Kidney tubule cell (primary cell): Measurements from ENCODE around the gene SFMBT1.
A peak's percentile ranks its signal among the peaks of the same experiment; 100 is the strongest.

ENCODE experiments used
- DNase-seq: peaks from one replicate; pipeline ENCODE4 v3.0.0-alpha.2; 2018; ENCODE audit warnings: low spot score

The SFMBT1 gene

DNA sequence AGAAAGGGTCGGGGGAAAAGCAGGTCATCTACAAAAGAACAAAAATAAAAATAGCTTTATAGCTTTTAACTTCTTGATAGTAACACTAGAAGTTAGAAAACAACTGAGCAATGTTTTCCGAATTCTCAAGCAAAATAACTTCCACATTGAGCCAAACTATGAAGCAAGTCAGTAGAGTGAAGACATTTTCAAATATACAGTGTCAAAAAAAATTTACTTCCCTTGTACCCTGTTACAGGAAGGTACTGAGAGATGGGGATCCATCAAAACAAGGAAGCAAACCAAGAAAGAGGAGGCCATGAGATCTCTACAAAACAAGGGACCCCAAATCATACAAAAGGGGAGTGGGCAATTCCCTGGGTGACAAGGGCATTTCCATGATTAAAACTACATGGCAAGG lies 121.9 kb downstream of the SFMBT1 start:
- no peak for DNase-seq

DNA sequence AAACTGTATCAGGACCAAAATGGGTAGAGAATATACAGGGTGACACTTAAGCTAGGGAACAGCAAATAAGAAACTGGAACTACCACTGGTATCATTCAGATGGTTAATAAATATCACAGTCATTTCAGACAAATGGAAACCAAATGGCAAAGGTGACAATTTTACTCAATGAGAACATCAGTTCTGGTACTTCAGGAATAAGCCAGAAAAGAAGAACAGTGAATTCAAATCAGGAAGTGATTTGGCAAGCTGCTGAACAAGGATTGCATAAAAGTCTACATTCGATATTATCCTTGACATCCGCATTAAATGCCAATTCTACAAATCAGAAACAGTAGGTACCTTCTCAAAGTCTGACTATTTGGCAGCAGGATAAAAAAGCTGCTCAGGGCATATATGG lies 125.0 kb downstream of the SFMBT1 start:
- DNase-seq = no peak

DNA sequence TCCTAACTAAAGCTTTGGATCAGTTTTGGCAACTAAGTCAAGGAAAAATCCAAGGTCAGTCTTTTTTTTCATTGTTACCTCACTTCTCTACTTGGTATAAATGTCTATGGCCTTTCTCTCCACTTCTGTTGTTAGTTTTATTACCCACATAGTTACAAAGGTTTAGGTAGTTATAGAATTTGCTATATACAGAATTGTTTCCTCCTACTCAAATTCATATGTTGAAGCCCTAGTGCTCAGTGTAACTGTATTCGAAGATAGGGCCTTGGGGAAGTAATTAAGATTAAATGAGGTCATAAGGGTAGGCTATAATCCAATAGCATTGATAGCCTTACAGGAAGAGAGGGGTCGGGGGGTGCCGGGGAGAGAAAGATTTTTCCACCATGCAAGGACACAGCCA lies 128.8 kb downstream of the SFMBT1 start:
- DNase-seq = no peak

DNA sequence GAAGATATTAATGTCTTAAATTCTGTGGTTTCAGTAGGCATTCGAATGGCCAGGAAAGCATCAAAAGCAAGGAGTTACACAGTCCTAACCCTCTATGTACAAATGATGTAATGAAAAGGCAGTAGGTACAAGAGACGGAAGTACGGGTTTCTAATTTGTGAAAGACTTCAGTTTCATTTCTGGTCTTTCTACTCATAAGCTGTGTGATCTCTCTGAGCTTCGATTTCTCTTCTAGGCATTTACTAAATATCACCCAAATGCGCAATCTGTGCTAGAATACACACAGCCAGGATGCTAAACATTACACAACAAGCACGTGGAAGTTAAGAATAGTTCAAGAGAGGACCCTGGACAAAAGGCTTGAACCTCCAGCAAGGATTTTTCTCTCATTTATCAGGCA lies 130.6 kb downstream of the SFMBT1 start:
- no peak for DNase-seq

DNA sequence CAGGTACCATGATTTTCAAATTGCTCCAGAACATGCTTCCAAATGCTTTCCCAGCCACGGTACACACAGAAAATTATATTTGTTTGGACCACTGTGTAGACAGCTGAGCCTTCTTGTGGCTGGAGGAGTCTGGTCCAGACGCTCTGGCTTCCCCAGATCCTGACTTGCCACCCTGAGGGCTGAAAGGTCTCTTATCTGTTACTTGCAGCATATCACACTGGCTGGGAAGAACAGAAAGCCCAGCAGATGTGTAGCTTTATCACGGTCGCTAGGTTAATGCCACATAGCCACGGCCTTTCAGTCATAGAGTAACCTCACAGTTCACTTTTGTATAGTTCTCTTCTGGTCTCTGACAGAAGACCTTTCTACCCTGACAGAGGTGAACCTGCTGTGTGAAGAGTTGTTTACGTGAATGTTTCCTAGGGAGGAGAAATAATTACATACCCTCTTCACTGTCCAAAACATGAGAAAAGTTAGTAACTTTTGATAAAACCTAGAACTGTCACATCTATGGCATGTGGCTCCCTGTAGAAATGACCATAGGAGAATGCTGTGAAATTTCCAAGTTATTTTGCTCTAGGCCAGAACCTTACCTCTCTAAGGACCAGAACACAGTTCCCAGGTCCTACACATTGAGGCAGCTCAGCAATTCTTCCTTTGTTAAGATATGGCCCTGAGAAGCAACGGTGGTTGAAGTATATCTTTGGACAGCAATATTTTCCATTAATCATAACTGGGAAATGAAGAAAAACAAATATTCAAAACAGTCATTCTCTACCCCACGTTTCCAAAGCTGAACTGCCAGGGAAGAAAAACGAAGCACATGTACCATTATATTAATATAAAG lies 132.8 kb downstream of the SFMBT1 start:
- no peak for DNase-seq

DNA sequence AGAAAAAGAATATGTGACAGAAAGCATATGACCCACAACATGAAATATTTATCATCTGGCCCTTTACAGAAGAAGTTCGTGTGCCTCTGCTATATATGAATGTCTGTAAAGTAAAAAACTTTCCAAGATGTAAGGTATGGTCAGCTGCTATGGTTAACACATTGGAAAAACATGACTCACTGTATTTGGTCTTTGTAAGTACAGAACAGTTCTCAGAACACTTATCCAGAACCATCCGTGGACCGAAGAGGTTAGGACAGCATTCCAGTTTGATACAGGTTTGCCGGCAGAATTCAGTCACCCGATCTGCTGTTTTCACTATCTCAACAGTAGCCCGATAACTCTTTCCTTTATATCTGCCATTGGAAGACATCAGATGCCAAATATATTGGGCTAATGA lies 135.1 kb downstream of the SFMBT1 start:
- no peak for DNase-seq

DNA sequence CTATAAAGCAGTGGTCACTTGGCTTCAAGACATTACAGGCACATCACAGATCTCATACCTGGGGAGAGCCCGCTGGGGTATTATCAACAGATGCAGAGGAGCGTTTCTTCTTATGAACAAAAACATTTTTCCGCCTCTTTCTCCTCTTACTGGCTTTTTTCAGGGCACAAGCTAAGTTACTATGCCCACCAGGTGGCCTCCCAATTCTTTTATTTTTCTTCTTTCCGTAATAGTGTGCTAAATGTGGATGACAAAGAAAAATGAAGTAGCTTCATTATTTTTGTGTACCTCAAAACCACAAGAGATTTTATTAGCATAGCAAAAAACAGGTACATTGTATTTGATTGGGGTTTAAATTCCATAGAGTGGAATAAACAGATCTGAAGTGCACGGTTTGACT lies 138.4 kb downstream of the SFMBT1 start:
- DNase-seq = no peak

DNA sequence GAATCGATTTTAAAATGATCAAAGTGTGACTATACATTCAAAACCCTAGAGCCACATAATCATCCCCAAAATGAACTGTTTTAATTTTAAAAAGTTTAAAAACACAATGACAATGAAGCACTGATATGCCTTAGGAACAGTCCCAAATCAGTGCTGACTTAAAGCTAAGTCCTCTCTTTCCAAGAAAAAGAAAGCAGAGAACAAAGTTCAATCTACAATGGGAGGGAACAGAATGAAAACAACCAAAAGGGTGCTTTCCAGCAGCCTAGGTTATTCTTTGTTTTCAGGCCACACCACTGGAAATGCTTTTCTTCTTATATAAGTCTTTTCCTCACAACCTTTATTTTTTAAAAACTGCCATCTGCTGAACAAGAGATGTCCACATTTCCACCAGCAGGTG lies 141.3 kb downstream of the SFMBT1 start:
- no peak for DNase-seq

DNA sequence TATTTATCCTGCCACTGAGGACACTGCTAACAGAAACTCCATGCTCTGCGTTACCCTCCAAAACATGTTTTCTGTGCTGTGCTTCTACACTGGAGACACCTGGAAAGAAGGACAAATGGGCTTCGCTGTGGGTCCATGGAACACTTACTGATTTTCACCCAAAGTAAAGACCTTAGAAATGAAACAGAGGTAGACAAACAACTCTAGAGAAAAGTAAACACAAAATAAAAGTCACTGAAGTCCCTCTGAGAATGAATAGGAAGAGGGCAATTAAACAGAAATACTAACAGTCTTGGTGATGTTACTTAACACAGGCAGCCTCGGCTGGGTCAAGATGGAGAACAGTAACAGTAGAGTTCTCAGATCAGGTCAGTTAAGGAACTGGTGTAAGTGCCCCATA lies 141.9 kb downstream of the SFMBT1 start:
- DNase-seq = no peak

DNA sequence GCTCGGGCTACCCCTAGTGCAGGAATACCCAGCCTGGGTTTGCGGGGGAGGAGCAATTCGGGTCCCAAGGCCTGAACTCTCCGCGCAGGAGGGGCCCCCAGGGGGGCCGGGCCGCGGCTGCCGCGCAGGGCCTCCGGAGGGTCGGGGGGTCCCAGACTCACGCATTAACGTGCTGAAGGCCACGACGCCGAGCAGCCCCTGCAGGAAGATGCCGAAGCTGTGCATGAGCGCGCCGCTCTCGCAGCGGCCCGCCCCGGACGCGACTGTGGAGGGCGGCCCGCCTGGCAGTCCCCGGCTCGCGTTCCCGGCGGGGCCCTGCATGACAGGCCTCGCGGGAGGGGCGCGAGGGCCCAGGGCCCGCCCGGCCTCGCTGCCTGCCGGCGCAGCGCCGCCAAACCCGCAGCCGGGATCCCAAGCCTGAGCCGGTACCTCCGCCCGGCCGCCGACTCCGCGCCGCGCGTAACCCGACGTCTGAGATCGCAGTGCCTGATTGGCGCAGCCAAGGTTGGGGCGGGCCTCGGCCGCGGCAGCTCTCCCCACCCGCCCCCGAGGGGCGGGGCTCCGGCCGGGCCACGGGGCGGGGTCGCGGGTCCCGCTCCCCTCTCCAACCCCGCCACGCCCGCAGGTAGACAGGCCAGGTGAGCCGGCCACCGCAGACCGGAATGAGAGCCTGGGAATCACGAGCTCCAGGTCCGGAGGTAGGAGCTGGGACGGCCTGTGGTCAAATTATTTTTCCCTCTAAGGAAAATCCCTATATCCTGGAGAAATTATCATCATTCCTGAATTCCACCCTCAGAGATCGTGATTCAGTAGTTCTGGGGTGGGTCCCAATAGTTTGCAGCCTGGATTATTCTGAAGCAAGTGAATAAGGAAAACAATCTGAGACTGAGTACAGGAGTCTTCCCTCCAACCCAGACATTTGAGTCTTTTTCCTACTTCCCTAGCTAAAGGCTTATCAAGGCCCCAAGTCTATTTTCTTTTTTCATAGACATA lies 148.4 kb downstream of the SFMBT1 start, which contains the start of gene STIMATE:
Gene STIMATE (minus strand): TSS at position 419 of the 993 bp plus-strand sequence. CDS start 98 bp downstream, at position 321.
- peak; percentile 85 for DNase-seq

DNA sequence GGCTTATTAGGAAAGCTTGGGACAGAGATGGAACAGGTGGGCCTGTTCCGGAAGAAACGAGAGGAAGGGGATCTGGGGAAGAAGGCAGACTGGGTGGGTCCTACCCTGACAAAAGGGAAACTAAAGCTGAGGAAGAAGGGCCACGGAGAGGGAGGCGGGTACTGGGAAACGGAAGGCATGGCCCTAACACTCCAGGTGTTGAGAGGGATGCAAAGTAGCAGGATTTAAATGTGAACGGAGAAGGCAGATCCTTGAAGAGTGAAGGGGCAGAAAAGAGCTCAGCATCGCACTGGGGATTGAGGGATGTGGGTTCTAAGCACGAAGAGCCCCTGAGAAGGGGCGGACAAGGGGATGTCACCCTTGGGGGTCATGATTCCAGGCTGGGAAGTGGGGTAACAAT lies 149.3 kb downstream of the SFMBT1 start:
- DNase-seq = peak; percentile 11

DNA sequence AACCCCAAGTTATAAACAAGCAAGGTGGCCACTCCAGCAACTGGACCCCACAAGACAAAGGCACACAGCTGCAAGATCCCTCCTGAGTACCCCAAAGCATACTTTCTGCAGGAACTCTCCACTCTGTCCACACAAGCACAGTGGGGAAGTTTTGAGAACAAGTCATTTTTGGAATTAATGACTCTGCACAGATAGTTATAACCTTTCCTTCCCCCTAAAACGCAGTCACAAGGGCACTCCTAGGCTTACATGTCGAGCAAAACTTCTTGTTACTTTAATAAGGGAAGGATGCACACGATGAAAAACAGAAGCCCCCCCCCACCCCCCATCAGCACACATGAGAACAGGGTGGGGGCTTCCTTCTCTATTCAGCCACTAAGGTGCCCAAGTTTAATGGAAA lies 149.7 kb downstream of the SFMBT1 start:
- DNase-seq = no peak

DNA sequence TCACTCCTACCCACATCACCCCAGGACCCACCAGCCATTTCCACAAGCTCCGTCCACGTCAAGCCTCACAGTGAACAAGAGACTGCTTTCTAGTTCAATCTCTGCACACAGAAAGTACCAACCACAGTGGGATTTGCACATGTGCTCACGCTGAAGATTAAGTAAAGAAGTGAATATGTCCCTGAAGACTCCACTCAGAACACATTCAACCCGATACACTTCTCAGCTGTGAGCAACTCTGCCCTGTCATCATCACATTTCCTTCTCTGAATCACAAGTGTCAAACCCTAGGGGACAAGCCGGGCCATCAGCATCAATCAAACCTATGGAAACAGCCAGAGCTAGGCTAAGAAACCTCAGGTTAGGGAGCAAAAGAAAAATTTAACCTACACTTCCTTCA lies 150.5 kb downstream of the SFMBT1 start:
- DNase-seq = no peak

DNA sequence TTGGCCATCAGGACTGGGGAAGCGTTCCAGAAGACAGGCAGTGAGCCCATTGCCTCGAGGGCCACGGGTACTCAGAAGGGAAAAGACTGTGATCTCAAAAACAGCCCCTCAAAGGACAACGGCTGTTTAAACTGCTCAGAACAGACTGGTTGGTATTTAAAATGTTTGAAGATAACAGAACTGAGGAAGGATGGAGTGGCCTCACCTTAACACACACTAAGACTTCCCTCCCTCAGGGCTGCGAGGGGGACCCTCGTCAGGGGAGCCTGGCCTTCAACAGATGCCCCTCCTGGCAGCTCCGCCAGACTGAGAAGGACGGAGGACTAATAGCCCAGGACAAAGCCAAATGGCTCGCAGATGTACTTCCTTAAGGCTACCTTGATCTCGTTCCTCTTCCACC lies 151.1 kb downstream of the SFMBT1 start:
- DNase-seq = no peak

DNA sequence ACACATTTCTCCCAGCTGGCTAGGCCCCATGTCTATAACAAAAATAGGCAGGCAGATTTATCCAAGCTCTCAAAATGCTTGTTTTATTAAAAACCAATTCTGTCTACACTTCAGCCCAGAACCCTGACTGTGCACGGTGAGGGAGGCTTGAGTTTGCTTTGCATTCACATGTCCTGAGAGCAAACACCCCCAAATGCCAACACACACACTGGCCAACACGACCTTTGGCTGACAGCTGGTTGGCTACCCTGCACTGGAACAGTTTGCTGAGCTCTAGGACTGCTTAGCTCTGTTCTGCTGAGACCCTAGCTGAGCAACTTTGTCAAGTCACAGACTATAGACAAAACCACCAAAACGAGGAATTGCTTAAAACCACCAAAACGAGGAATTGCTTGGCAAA lies 152.2 kb downstream of the SFMBT1 start:
- DNase-seq = no peak

DNA sequence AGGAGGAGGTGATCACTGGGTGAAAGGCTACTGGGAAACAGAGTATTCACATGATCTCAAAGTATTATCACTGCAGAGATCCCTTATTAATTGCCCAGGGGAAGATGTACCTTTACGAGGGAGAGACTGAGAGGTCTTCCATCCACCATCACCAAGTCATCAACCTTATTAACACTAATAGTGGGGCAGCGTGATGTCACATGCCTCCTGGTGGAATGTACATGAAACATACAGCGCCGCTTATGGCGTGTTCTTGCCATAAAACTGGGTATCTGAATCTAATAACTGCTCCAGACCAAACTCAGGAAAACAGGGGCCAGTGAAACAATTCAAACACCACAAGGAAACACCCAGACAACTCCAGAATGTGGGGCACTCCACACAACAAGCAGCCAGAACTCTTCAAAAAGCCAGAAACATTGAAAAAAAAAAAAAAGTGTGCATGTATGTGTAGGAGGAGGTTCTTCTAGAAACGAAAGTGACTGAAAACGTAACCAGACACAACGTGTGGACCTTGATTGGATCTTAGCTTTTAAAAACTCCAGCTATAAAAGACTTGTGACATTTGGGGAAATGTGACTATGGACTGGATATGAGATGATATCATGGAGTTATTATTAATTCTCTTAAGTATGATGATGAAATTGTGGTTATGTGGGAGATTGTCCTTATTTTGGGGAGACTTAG lies 153.1 kb downstream of the SFMBT1 start:
- no peak for DNase-seq

DNA sequence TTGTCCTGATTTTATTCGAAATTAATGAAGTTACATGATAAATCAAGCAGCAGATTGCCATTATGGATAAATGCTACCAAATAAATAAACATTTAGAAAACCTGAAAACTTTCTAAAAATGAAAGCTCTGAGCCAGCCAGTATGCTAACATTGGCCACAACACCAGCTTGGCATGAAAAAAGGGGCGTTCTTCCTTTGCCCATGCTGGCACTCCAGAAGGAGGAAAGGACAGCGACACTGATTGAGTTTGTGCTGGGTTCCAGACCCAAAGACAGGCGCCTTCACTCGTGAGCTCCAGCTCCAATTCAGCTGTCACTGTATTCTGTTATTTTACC lies 153.6 kb downstream of the SFMBT1 start:
- DNase-seq = no peak

DNA sequence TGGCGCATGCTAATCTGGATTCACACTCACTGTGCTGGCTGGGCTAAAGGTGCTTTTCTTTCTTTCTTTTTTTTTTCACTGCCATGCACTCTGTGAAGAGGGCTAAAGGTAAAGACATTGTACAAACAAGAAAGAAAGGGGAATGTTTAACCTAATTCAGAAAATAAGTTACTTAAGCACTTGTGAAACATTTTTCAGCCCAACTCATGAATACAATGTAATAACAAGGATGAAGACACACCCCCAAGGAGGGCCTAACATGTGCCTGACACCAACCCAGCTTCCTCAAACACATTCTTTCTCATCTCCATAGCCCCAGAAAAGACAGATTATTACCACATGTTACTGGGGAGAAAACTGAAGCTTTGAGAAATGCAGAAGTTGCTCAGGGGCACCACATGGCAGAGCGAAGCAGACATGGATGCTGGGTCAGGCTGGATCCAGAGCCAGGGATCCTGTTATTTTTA lies 154.2 kb downstream of the SFMBT1 start:
- peak; percentile 18 for DNase-seq

DNA sequence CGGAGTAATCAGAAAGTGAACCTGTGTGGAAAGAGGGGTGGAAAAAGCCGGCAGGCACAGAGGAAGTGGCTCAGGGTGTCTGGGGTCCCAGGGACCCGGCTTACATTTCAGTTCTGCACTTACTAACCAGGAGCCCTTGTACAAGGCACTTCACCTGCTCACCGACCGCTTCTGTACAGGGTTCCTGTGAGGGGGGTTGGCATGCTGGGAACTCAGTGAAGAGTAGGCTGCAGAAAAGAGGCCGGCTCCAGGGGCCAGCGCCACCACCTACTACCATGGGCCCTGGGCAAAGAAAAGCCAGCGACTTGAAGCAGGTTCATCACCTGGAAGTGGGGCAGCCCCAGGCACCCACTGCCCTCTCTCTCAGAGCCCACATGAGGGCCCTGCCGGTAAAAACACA lies 154.7 kb downstream of the SFMBT1 start:
- peak; percentile 14 for DNase-seq

DNA sequence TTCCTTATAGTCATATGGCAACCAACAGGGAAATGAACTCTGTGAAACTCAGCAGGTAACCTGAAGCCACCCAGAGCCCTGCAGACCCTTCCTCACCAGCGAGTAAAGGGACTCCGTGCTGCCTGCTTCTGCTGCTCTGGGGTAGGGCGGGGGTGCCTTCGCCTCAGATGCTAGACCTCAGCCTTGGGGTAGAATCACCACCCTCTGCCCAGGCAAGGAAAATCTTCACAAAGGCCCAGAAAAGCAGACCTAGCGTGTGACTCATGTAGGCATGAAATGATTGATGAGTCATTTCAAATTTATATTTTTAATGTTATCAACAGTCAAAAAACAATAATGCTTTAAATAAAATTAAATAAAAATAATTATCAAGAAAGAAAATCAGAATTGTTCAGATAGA lies 155.1 kb downstream of the SFMBT1 start:
- no peak for DNase-seq

DNA sequence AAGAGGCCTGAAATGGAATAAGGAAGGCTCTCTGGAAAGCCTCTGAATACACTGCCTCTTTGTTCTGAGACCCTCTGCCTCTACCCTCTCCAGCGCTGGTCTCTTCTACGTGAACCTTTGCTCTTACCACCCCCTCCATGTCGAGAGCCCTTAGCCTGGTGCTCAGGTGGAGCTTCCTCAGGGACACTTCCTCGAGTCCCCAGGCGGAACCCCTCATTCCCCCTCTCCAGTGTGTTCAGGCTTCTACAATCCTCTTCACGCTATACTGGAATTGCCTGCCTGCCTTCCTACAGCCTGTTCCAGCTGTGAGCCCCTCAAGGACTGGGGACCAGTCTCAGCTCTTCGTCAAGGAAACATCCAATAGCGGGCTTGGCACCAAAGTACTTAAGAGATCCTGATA lies 156.0 kb downstream of the SFMBT1 start:
- DNase-seq = no peak

DNA sequence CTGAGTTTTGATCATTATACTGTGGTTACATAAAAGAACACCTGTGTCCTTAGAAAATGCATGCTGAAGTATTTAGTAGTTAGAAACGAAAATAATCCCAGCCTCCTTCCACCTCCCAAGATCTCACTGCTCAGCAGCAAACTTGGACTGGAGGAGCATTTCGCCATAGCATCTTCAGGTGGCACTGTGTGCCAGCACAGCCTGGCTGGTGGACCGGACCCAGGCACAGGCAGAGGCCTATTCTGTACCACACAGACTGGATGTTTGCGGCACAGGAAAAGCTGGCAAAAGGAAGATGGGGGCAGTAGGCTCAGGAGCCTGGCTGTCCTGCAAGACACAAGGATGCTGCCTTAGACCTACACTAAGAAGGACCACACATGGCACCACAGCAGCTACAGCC lies 158.7 kb downstream of the SFMBT1 start:
- DNase-seq = no peak
